Astrocyte (in vitro differentiated cells and primary cell): ENCODE data around the gene STRN.

ENCODE experiments used
- CTCF ChIP-seq: IDR thresholded peaks from 2 replicates; pipeline ENCODE4 v1.5.1; 2011; ENCODE audit warnings: low read depth, mild to moderate bottlenecking, inconsistent platforms, low read length, moderate library complexity; ENCODE audit not compliant: insufficient read depth
- EZH2 ChIP-seq: IDR thresholded peaks from 2 replicates; pipeline ENCODE4 v1.6.1; 2012; ENCODE audit warnings: mild to moderate bottlenecking, low read length, inconsistent platforms; ENCODE audit not compliant: insufficient read depth

- TF ChIP-seq CTCF (no peak), EZH2 (no peak)
Observed at GRCh38 chr2:36819095-36819711, 147.1 kb downstream of the STRN start.
